ENCODE results near the gene FICD.

The FICD gene

DNA sequence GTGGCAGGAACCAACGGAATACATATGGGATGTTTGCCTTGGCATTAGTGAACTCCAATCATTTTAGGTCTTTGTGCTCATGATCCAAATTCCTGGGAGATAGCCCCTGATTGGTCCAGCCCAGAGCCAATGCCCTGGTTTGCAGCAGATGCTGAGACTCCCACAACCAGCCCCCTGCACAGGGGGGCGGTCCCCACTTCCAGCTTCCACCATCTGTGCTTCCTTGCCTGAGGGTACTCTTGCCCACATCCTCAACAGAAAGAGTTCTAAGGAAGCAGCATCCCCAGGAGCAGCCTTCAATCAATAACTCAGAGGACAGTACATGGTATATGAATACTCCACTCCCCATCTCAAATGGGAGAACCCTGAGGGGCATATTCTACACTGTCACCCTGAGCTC, 39.7 kb upstream of the FICD start:
- H3K36me3 ChIP-seq (ENCODE audit: insufficient read depth) = no peaks in the 10 kb centered on the region
- H4K20me1 ChIP-seq (ENCODE audit: insufficient read depth) = no peaks in the 10 kb centered on the region
- H2AFZ ChIP-seq (ENCODE audit: low read depth) = no peak overlapping the region
- no peaks in the 10 kb centered on the region for H3K27me3 ChIP-seq (ENCODE audit: insufficient read depth, low read depth)
- H3K79me2 ChIP-seq (ENCODE audit: insufficient read depth, low read depth) = no peaks in the 10 kb centered on the region
- H3K9ac ChIP-seq = no peak overlapping the region
- no peak for TF ChIP-seq CTCF (conservative IDR thresholded peaks at IDR 0.05; ENCODE audit: low read depth, low read length)
- H3K27ac ChIP-seq = no peak overlapping the region
- H3K4me2 ChIP-seq = no peak overlapping the region
- H3K4me1 ChIP-seq (ENCODE audit: low read depth, poor library complexity, severe bottlenecking) = no peaks in the 10 kb centered on the region
- no peak overlapping the region for H3K4me3 ChIP-seq (IDR thresholded peaks at IDR 0.05; ENCODE audit: insufficient read depth, low read depth, low read length)

- TF ChIP-seq CTCF (conservative IDR thresholded peaks at IDR 0.05; ENCODE audit: low read depth, low read length) = no peak
- H2AFZ ChIP-seq (ENCODE audit: low read depth) = no peak overlapping the region
Measured at GRCh38 chr12:108477055-108477880, 37.8 kb upstream of the FICD start.

GRCh38 chr12:108477881-108478259, 37.2 kb upstream of the FICD start:
- no peak overlapping the region for H3K9ac ChIP-seq
- no peaks in the 10 kb centered on the region for H3K79me2 ChIP-seq (ENCODE audit: insufficient read depth, low read depth)
- no peak overlapping the region for H3K4me3 ChIP-seq (IDR thresholded peaks at IDR 0.05; ENCODE audit: insufficient read depth, low read depth, low read length)
- H3K27ac ChIP-seq = no peak overlapping the region
- TF ChIP-seq CTCF (conservative IDR thresholded peaks at IDR 0.05; ENCODE audit: low read depth, low read length) = no peak
- no peaks in the 10 kb centered on the region for H3K27me3 ChIP-seq (ENCODE audit: insufficient read depth, low read depth)
- no peaks in the 10 kb centered on the region for H4K20me1 ChIP-seq (ENCODE audit: insufficient read depth)
- H2AFZ ChIP-seq (ENCODE audit: low read depth) = no peak overlapping the region
- H3K4me2 ChIP-seq = no peak overlapping the region
- no peaks in the 10 kb centered on the region for H3K4me1 ChIP-seq (ENCODE audit: low read depth, poor library complexity, severe bottlenecking)
- no peaks in the 10 kb centered on the region for H3K36me3 ChIP-seq (ENCODE audit: insufficient read depth)

More at GRCh38 chr12:108477055-108477880, 37.8 kb upstream of the FICD start:
- Histone ChIP-seq H3K4me3 (IDR thresholded peaks at IDR 0.05; ENCODE audit: insufficient read depth, low read depth, low read length) (no peak overlapping the region), H3K36me3 (ENCODE audit: insufficient read depth) (no peaks in the 10 kb centered on the region), H3K4me1 (ENCODE audit: low read depth, poor library complexity, severe bottlenecking) (no peaks in the 10 kb centered on the region), H3K9ac (no peak overlapping the region), H3K27ac (no peak overlapping the region), H4K20me1 (ENCODE audit: insufficient read depth) (no peaks in the 10 kb centered on the region), H3K79me2 (ENCODE audit: insufficient read depth, low read depth) (no peaks in the 10 kb centered on the region), H3K4me2 (no peak overlapping the region), H3K27me3 (ENCODE audit: insufficient read depth, low read depth) (no peaks in the 10 kb centered on the region)

DNA sequence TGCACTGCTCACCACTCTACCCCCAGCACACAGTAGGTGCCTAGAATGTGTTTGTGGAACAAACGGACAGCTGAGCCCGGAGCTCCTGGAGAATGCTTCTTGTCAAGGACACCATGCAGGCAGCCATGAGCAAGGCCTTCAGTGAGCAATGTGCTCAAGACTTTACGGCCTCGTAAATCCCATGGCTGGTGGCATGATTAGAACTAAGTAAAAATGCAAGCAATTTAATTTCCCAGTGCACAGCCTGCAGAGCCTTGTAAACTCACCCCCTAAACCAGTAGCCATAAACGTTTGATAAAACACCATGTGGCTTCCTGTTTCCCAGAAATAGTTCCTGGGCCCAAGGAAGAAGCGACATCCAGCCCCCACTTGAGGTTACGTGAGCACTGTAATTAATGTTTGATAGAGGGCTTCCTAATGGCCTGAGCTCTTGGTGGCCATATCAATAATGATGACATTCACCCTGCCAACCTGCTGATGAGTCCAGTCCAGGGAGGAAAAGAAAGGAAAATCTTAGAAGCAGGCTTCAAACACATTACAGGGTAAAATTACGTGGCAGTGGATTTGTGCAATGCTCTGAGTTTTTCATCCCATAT, 36.4 kb upstream of the FICD start:
- Histone ChIP-seq H3K79me2 (ENCODE audit: insufficient read depth, low read depth) (no peaks in the 10 kb centered on the region), H3K36me3 (ENCODE audit: insufficient read depth) (no peaks in the 10 kb centered on the region), H3K4me1 (ENCODE audit: low read depth, poor library complexity, severe bottlenecking) (no peaks in the 10 kb centered on the region), H3K4me3 (IDR thresholded peaks at IDR 0.05; ENCODE audit: insufficient read depth, low read depth, low read length) (no peak overlapping the region), H3K4me2 (no peak overlapping the region), H2AFZ (ENCODE audit: low read depth) (no peak overlapping the region), H4K20me1 (ENCODE audit: insufficient read depth) (no peaks in the 10 kb centered on the region), H3K27ac (no peak overlapping the region), H3K27me3 (ENCODE audit: insufficient read depth, low read depth) (no peaks in the 10 kb centered on the region), H3K9ac (no peak overlapping the region)
- TF ChIP-seq CTCF (conservative IDR thresholded peaks at IDR 0.05; ENCODE audit: low read depth, low read length) = no peak
